Parathyroid adenoma (tissue), 2 donors: Measurements from ENCODE around the gene PRKN.

ENCODE experiments used
- H2AFZ ChIP-seq: fragments of 300-600 bp; sonication (generic); one replicate; pipeline ENCODE4 v1.7.0; 2017; ENCODE audit warnings: antibody characterized with exemption, mild to moderate bottlenecking
- H3K27ac ChIP-seq: fragments of 300-600 bp; sonication (generic); one replicate; pipeline ENCODE4 v1.7.0; 2017
- H3K27me3 ChIP-seq: fragments of 300-600 bp; sonication (generic); one replicate; pipeline ENCODE4 v1.7.0; 2017; ENCODE audit warnings: low read length; ENCODE audit not compliant: control insufficient read depth, insufficient read depth
- H3K36me3 ChIP-seq: fragments of 300-600 bp; sonication (generic); one replicate; pipeline ENCODE4 v1.7.0; 2017; ENCODE audit warnings: low read length; ENCODE audit not compliant: control insufficient read depth, insufficient read depth
- H3K4me1 ChIP-seq: fragments of 300-600 bp; sonication (generic); one replicate; pipeline ENCODE4 v1.7.0; 2017; ENCODE audit warnings: control low read depth
- H3K4me2 ChIP-seq: fragments of 300-600 bp; sonication (generic); one replicate; pipeline ENCODE4 v1.7.0; 2017; ENCODE audit warnings: low read length
- H3K4me3 ChIP-seq: fragments of 300-600 bp; sonication (generic); one replicate; pipeline ENCODE4 v1.7.0; 2017; ENCODE audit warnings: low read depth, low read length
- H3K79me2 ChIP-seq: fragments of 300-600 bp; sonication (generic); one replicate; pipeline ENCODE4 v1.7.0; 2017; ENCODE audit warnings: control low read depth
- H3K9ac ChIP-seq: fragments of 300-600 bp; sonication (generic); one replicate; pipeline ENCODE4 v1.7.0; 2017; ENCODE audit warnings: mild to moderate bottlenecking
- H3K9me3 ChIP-seq: fragments of 300-600 bp; sonication (generic); one replicate; pipeline ENCODE4 v1.7.0; 2017; ENCODE audit warnings: low read length; ENCODE audit not compliant: control insufficient read depth
- CTCF ChIP-seq: fragments of 300-600 bp; sonication (generic); IDR thresholded peaks from one replicate; pipeline ENCODE4 v1.7.0; 2017; ENCODE audit warnings: antibody characterized with exemption, mild to moderate bottlenecking
- donor health status: primary hyperparathyroidism.

The PRKN gene

GRCh38 chr6:162591517-162591916 is 136.0 kb downstream of the PRKN start:
- no peak overlapping the region for H3K27ac ChIP-seq
- no peak overlapping the region for H3K4me3 ChIP-seq
- TF ChIP-seq CTCF: no peak
- H3K9me3 ChIP-seq: no peaks in the 10 kb centered on the region
- H3K27me3 ChIP-seq: no peaks in the 10 kb centered on the region
- H3K4me1 ChIP-seq: no peaks in the 10 kb centered on the region
- no peak overlapping the region for H3K9ac ChIP-seq
- H2AFZ ChIP-seq: no peak overlapping the region
- H3K4me2 ChIP-seq: no peak overlapping the region
- H3K79me2 ChIP-seq: no peaks in the 10 kb centered on the region
- H3K36me3 ChIP-seq: no peaks in the 10 kb centered on the region

GRCh38 chr6:162581988-162582780 is 145.4 kb downstream of the PRKN start:
- H3K27ac ChIP-seq: no peak overlapping the region
- no peak overlapping the region for H3K9ac ChIP-seq
- TF ChIP-seq CTCF: no peak
- no peaks in the 10 kb centered on the region for H3K27me3 ChIP-seq
- no peaks in the 10 kb centered on the region for H3K4me1 ChIP-seq
- H2AFZ ChIP-seq: no peak overlapping the region
- no peaks in the 10 kb centered on the region for H3K79me2 ChIP-seq
- H3K4me3 ChIP-seq: no peak overlapping the region
- no peak overlapping the region for H3K4me2 ChIP-seq
- H3K36me3 ChIP-seq: no peaks in the 10 kb centered on the region
- H3K9me3 ChIP-seq: no peaks in the 10 kb centered on the region

- Histone ChIP-seq H3K4me1 (no peaks in the 10 kb centered on the region), H3K4me2 (no peak overlapping the region), H3K27me3 (no peaks in the 10 kb centered on the region), H3K79me2 (no peaks in the 10 kb centered on the region), H3K9ac (no peak overlapping the region), H3K36me3 (no peaks in the 10 kb centered on the region), H3K27ac (no peak overlapping the region), H3K9me3 (no peaks in the 10 kb centered on the region), H3K4me3 (no peak overlapping the region), H2AFZ (no peak overlapping the region)
- no peak for TF ChIP-seq CTCF
Measured at GRCh38 chr6:162580619-162581018, 146.9 kb downstream of the PRKN start.

- no peaks in the 10 kb centered on the region for H3K36me3 ChIP-seq
- H3K4me3 ChIP-seq: no peak overlapping the region
- H3K27ac ChIP-seq: no peak overlapping the region
- H2AFZ ChIP-seq: no peak overlapping the region
- no peaks in the 10 kb centered on the region for H3K9me3 ChIP-seq
- H3K4me1 ChIP-seq: no peaks in the 10 kb centered on the region
- no peaks in the 10 kb centered on the region for H3K27me3 ChIP-seq
- H3K79me2 ChIP-seq: no peaks in the 10 kb centered on the region
- H3K9ac ChIP-seq: no peak overlapping the region
- TF ChIP-seq CTCF: no peak
- no peak overlapping the region for H3K4me2 ChIP-seq
Measured at GRCh38 chr6:162576016-162576415, 151.6 kb downstream of the PRKN start.

- H3K4me2 ChIP-seq: no peak overlapping the region
- no peak overlapping the region for H3K9ac ChIP-seq
- no peak overlapping the region for H3K27ac ChIP-seq
- no peak for TF ChIP-seq CTCF
- no peaks in the 10 kb centered on the region for H3K4me1 ChIP-seq
- no peak overlapping the region for H3K4me3 ChIP-seq
- no peaks in the 10 kb centered on the region for H3K9me3 ChIP-seq
- H3K36me3 ChIP-seq: no peaks in the 10 kb centered on the region
- no peak overlapping the region for H2AFZ ChIP-seq
- no peaks in the 10 kb centered on the region for H3K79me2 ChIP-seq
- no peaks in the 10 kb centered on the region for H3K27me3 ChIP-seq
Measured at GRCh38 chr6:162572240-162572639, 155.3 kb downstream of the PRKN start.
